GM18517 (cell line): ENCODE data around the gene GPATCH1.
"Not testable (repeated sequence)": the region's sequence is repeated elsewhere in the genome, so short reads cannot be mapped to it uniquely, and the experiment has no call there.

Source experiments
- ATAC-seq: cut with Tn5 transposase; IDR thresholded peaks from one replicate; pipeline ENCODE4 v1.9.1; 2021; ENCODE audit warnings: mild to moderate bottlenecking, moderate library complexity; ENCODE audit not compliant: unreplicated experiment

The GPATCH1 gene

GRCh38 chr19:33152625-33153024 lies 71.6 kb downstream of the GPATCH1 start:
- not testable (repeated sequence) for ATAC-seq

- not testable (repeated sequence) for ATAC-seq
These were observed 73.3 kb downstream of the GPATCH1 start for GRCh38 chr19:33154313-33154712.

DNA sequence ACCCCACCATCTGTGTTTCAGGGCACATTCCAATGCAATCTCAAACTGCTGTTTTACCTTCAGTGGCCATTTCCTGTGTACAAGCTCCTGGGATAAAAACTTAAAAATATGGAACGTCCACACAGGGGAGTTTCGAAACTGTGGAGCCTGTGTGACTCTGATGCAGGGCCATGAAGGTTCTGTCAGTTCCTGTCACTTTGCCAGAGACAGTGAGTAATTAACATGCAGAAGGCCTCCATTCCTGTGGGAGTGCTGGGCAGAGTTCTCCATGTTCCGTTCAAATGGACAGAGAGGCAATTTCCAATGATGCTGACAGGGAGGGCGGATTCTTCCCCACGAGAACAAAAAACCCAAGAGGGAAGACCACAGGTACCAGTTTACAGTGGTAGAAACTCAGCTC lies 75.4 kb downstream of the GPATCH1 start:
- ATAC-seq, result no peak

- ATAC-seq, result no peak
These were observed 76.9 kb downstream of the GPATCH1 start for GRCh38 chr19:33157906-33158305.

DNA sequence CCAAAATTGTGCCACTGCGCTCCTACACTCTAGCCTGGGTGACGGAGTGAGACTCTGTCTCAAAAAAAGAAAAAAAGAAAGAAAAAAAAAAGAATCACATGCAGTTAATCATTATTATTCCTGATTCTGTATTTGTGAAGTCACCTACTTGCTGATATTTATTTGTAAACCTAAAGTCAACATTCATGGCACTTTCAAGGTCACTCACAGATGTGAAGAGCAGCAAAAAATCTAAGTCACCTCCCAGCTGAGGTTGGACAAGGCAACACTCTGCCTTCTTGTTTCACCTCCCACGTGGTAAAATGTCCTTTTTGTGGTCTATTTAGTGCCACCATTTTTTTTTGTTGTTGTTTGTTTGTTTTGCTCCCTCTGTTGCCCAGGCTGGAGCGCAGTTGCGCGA lies 77.4 kb downstream of the GPATCH1 start:
- ATAC-seq, result no peak

- ATAC-seq, result no peak
These were observed 78.2 kb downstream of the GPATCH1 start for GRCh38 chr19:33159149-33159548.

GRCh38 chr19:33159893-33160292 lies 78.9 kb downstream of the GPATCH1 start:
- no peak for ATAC-seq

- ATAC-seq, result no peak
These were observed 80.2 kb downstream of the GPATCH1 start for GRCh38 chr19:33161201-33161600.

- no peak for ATAC-seq
These were observed 82.5 kb downstream of the GPATCH1 start for GRCh38 chr19:33163481-33163880.

DNA sequence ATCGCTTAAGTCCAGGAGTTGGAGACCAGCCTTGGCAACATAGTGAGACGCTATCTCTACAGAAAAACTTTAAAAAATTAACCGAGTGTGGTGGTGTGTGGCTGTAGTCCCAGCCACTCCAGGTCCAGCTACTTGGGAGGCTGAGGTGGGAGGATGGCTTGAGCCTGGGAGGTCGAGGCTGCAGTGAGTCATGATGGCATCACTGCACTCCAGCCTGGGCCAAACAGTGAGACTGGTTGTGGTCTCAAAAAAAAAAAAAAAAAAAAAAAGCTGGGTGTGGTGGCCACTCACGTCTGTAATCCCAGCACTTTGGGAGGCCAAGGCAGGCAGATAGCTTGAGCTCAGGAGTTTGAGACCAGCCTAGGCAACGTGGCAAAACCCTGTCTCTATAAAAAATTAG lies 85.1 kb downstream of the GPATCH1 start:
- ATAC-seq, result not testable (repeated sequence)

- ATAC-seq, result no peak
These were observed 86.5 kb downstream of the GPATCH1 start for GRCh38 chr19:33167438-33167837.

GRCh38 chr19:33168528-33168927 lies 87.5 kb downstream of the GPATCH1 start:
- ATAC-seq, result no peak

GRCh38 chr19:33171222-33171795 lies 90.3 kb downstream of the GPATCH1 start:
- no peak for ATAC-seq

DNA sequence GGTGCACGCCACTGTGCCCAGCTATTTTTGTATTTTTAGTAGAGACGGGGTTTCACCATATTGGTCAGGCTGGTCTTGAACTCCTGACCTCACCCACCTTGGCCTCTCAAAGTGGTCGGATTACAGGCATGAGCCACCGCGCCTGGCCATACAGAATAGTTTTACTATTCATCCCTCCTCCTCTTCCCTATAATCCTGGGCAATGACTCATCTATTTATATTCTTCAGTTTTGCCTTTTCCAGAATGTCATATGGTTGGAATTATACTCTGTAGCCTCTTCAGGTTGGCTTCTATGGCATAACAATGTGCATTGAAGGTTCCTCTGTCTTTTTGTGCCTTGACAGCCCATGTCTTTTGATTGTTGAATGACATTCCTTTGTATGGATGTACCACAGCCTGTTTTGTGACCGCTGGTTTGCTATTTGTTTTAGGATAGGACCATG lies 91.0 kb downstream of the GPATCH1 start:
- no peak for ATAC-seq

DNA sequence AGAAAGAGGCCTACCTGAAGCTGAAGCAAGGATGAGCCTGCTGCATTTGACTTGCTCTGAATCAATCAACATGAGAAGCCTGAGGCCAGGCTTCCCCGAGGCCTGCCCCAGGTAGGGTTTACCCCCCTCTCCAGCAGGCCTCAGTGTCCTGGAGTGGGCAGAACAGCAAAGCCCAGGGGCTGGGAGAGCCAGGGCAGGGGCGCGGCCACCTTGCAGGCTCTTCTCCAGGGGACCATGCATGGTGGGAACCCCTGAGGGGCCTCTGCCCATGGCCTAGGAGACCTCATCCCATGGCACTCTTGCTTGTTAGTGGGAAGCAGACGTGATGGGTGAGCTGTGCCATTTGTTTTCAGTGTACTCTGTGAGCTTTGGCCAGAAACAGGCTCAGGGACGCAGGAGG lies 93.2 kb downstream of the GPATCH1 start:
- ATAC-seq, result no peak

DNA sequence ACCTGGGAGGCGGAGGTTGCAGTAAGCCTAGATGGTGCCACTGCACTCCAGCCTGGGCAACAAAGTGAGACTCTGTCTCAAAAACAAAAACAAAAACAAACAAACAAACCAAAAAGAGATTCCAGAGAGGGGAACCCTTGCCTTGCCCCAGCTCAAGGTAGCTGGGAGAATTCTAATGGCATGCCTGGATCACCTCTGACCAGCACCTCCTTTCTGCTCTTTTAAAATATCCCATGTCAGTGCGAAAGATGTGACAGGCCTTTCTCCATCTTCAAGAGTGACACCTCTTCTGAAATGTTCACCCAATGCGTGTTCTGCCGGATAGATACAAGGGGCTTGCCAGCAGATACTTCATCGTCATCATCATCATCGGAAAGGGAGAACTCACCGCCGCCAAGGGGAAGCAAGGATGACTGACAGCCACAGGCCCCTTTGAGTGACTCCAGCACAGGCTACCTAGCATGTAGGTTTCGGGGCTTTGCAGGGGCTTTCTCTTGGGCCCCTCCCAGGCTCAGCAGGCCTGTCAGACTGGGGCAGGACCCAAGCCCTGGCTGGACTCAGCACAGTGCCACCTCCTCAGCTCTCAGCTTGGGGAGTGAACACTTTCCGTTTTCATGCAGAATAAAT lies 94.3 kb downstream of the GPATCH1 start:
- no peak for ATAC-seq

GRCh38 chr19:33175886-33176669 lies 95.1 kb downstream of the GPATCH1 start:
- ATAC-seq, result no peak

GRCh38 chr19:33176670-33177416 lies 95.9 kb downstream of the GPATCH1 start:
- peak; percentile 85 for ATAC-seq

DNA sequence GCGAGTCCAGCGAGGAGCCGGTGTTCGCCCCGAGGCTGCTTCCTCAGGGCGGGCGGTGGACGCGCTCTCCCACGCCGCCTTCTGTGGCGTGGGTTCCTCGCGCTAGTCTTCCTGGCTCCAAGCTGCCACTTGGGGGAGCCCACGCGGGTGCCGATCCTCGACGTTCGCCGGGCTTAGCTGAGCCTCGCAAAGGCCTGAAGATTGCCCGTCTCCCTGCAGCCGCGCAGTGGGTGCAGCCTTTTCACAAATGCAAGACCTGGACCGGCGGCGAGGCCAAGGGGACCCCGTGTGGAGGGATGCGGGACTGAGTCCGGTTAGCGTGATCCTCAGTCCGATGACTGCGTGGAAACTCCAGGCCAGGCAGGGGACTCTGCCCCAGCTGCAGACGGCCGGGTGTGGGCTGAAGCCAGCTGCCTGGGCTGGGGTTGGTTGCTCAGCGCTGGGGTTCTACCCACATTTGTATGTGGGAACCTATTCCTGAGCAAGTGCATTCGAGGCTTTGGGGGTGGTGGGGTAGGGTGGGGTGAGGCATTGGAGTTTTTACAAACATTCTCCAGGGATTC lies 96.5 kb downstream of the GPATCH1 start:
- no peak for ATAC-seq
